HG03135 (cell line): Measurements from ENCODE around the gene NAP1L4.

Experiments used
- ATAC-seq: cut with Tn5 transposase; IDR thresholded peaks from one replicate; pipeline ENCODE4 v1.9.1; 2021; ENCODE audit warnings: mild to moderate bottlenecking, moderate library complexity; ENCODE audit not compliant: unreplicated experiment

NAP1L4 gene

DNA sequence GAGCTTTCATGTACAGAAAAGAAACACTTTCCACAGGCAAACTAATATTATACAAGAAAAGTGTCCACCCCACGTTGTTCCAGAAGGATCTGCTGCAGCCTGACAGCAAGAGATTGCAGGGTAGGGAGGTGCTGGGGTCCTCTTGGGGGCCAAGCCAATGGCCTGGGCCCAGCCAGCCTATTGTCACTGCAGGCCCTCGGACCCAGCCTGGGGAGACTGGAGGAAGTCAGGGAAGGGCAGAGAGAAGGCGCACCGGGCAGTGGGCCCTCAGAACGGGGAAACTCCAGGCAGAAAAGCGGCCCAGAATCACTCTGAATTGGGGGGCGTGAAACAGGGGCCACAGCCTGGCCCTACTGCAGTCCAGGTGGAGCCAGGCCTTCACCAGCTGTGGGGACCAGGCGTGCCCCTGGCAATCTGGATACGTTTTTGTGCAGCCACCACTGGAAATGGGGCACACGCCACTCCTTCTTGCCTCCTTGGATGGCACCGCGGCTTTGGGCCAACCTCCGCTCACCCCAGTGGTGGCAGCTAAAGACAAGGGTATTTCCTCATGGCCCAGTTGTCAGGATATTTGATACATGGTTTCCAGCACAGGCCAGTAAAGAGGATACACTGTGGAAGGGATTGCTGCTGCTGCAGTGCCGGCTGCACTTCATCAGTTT, 3.9 kb upstream of the NAP1L4 start:
- no peak for ATAC-seq

DNA sequence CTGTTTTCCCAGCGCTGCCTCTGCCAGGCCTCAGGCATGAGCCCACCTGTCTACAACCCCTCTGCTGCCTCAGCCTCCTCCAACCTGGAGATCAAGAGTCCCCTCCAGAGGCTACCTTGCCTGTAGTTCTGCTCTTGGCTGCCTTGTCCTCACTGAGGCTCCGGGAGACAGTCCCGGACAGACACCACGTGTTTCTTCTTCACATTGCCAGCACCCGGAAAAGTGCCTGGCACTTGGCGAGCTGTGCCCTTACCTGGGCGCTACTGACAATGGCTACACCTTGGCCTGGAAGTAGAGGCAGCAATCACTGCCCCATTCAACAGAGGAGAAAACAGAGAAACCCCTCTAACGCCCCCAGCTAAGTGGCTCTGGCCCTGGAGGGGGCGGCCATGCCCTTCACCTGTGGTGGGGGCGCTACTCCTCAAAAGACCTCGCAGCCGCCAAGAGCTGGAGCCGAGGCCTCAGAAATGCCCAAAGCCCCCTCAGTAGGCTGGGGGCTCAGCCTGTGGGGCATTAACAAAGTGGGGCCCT, 3.0 kb upstream of the NAP1L4 start:
- no peak for ATAC-seq

DNA sequence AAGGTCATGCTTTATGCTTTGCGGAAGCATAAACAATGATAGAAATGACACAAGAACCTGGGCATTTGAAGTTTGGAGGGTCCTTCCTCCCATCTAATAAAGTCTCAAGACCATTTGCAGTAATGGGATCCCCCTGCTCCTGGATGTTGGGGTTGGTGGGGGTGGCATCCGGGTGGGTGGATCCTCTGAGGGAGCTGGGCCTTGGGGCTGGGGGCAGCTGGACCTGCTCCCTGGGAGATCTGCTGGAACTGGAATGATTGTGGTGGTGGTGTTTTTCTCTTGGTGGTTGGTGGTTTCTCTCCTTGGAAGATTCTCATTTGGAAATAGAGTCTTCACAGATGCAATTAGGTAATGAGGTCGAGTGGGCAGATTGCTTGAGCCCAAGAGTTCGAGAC, 2.2 kb upstream of the NAP1L4 start:
- ATAC-seq: no peak

DNA sequence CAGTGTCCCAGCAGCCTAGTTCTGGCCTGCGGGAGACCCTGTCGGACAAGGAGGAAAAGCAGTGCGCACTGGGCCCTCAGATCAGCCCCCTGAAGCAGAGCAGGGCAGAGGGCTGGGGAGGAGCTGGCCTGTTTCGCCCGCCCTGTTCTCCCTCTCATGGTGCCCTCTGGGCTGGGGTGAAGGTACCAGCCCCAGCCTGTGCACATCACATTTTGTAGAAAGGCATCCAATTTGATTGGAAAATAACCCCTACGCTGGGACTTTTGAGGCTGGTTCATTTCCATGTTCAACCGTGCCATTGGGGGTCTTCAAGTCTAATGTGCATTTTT, 832 bp upstream of the NAP1L4 start:
- ATAC-seq: peak; percentile 4

DNA sequence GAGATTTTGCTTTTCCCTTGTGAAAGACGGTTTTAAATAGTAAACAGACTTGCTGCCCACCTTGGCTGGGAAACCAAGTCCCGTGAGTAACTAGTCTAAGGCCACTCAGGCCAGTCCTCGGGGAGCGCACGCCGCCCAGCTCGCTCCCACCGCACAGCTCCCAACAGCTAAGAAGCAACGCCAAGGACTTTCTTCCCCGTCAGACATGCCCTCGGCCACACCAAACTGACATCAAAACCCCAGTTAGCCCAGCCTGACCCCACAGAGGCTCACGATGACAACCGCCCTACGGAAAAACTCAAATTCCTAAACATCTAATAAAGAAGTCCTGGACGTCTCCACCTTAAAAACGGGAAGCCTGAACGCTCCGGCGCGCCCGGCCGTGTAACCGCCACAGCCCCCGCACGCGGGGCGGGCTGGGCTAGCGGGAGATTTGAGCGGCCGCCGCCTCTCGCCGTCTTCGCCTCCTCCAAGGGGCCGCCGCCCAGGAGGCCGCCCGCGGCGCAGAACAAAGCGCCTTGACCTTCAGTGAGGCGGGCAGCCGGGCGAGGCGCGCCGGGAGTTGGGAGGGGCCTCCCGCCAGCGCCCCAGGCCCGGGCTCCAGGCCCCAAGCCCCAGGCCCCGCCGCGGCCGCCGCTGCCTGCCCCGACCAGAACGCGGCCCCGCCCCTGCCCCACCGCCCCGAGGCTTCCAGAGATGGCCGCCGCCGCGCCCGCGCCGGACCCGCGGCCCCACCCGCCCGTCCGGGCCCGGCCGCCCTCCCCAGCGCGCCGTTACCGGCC, 486 bp downstream of the NAP1L4 start:
- ATAC-seq: peak; percentile 39

DNA sequence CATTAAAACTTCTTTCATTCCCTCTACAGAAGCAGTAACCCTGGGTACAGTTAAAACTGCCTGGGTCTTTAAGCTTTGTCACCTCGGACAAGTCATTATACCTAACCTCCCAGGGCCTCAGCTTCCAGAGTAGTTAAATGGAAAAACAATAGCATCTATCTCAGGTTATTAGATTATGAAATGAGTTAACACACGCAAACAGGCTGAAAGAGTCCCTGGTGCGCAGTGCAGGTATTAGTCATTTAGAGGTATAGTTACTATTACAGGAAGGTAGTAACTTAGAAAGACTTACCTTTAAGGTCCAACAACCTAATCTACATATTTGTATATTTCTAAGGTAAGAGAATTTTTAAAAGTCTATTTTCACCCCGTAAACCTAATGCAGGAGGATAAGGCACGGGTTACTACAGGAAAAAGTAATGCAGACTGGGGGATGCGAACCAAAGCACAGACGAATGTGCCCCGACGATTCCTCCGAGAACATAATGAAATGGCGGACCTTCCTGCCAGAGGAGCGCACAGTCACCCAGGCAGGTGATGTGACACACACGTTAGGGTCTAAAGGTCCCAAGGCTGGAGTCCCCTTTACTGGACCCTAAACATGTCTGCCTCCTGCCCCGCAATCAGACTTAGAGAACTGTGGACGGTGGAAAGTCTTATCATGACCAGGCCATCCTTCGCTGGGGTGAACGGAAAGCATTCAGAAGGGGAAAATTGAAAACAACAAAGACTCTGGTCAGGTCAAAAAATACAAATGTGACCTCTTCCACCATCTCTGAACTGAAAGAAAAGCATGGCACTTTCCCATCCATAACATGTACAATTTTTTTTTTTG, 1.3 kb downstream of the NAP1L4 start:
- no peak for ATAC-seq

DNA sequence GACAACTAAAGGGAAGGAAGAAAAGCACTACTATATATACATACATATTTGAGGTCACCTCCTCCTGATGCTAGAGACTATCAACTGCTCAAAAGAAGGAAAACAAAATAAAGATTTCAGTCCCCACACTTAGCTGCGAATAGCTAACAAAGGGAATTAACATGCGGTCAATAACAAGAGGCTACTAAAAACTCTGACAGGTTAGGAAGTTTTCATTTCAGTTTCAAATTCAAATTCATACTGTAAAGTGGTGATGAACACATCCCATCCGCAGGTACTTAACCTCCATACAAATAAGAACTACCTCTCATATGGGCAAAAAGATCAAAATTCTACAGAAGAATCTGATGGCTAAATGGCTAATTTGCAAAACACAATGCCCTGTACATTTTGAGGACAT, 2.6 kb downstream of the NAP1L4 start:
- no peak for ATAC-seq

DNA sequence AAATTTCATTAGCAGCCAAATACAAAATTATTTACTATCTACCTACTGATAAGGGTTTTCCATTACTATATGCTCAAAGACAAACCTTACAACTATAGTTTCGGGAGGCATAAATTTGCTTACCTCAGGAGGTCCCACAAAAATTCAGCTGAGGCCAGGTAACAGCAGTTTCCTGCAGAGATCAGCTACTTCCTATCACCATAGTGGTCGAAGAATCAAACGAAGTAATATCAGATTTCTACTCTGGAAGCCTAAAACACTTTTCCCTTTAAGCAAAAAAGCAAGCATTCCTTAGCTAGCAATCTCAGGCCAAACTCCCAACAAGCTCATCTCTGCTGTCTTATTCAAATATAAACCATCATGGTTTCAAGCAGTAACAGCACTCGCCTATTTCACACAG, 3.1 kb downstream of the NAP1L4 start:
- ATAC-seq: no peak

DNA sequence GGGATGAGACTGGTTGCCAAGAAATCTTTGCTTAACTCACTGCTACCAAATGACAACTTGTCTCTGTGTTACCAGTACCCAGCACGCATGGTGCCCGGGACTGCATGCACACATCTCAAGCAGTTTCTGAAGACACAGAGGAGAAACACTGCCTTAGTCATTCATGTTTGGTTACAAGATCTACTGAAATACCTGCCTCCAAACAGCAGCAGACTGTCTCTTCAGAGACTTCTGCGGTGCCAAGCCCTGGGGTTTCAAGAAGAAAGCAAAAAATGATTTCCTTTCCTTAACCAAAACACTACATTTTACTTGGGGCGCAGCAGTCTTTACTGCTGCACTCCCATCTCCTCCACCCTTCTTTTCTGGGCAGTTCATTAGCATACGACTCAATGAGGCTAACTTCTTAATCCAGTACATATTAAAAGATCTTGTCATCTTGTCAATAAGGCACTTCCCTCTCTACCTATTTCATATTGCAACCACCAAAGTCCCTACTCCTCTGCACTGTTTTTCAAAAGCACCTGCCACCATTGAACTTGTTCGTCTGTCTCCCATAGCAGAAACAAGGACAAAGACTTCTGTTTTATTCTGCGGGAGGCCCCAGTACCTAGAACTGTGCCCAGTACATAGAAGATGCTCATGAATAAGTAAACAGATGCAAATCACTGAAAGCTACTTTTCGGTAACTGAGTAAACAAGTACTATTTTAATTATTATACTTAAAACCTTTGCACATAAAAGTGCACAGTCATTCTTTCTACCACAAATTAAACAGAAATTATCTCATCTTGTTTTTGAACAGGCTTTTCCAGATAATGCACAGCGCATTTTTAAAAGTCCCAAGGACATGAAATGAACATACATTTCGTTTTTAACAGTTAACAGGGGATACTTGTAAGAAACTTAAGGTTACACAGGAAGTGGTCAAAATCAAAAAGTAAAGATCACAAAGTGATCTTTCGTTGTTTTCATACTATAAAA, 4.0 kb downstream of the NAP1L4 start:
- no peak for ATAC-seq

DNA sequence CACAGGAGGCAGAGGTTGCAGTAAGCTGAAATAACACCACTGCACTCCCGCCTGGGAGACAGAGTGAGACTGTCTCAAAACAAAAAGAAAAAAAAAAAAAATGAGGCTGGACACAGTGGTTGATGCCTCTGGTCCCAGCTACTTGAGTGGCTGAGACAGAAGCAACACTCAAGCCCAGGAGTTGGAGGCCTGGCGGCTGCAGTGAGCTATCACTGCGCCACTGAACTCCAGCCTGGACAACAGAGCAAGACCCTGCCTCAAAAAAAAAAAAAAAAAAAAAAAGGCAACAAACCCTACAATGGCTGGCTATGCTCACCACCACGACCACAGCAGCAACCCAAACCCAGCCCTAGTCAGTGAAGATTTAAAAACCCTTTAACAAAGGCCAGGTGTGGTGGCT, 8.2 kb downstream of the NAP1L4 start:
- no peak for ATAC-seq

DNA sequence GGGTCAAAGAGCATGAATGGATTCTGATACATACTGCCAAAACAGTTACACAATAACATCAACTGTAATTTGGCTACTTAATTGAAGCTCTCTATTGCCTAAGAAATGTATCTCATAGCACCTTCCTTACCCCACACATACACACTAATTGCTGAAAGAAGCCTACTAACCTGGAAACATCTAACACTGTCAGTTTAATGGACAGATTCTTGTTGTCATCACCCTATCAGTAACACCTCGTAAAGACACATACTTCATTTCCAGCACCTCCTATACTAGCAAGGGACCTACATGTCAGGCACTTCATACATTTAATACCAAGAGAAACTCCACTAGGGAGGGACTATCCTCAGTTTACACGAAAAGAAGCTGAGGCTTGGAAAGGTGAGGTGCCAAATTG, 9.9 kb downstream of the NAP1L4 start:
- no peak for ATAC-seq

DNA sequence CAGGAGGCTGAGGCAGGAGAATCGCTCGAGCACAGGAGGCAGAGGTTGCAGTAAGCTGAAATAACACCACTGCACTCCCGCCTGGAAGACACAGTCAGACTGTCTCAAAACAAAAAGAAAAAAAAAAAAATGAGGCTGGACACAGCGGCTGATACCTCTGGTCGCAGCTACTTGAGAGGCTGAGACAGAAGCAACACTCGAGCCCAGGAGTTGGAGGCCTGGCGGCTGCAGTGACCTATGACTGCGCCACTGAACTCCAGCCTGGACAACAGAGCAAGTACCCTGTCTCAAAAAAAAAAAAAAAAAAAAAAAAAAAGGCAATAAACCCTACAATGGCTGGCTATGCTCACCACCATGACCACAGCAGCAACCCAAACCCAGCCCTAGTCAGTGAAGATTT, 11.0 kb downstream of the NAP1L4 start:
- ATAC-seq: no peak

DNA sequence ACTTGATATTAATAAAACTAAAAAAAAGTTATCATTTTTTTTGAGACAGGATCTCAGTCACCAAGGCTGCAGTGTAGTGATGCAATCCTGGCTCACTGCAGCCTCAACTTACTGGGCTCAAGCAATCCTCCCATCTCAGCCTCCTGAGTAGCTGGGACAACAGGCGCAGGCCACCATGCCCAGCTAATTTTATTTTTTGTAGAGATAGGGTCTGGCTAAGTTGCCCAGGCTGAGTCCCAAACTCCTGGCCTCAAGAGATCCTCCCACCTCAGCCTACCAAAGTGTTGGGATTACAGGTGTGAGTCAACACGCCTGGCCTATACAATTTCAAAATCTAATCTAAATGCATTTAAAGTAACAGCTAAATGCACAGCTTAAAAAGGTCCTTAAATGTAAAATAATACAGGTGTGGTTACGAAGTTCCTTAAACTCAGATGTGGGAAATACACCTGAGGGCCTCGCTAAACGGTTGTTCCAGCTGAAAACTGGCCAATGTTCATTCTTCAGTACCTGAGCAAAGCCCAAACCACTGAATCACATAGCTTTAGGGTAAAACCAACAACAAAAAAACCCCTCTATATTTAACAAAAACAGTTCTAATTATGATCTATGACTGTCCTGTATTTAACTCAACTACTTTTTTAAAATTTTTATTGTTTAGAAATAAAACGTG, 11.8 kb downstream of the NAP1L4 start:
- ATAC-seq: no peak

DNA sequence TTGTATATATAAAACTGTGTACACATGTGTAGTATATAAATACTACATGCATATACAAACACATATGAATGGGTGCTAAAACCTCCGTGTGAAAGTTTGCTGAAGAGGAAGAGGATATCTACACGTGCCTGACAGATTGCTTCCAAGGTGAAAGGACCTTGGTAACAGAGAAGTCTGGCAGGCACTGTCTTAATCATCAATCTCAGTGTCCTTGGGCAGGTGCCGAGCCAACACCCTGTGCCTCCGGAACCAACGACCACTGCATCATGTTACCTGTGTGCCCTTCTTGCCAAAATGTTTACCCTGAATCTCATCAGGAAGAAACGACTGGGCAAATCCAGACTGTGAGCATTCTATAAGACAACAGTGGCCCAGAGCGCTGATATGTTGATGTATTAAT, 15.0 kb downstream of the NAP1L4 start:
- no peak for ATAC-seq

DNA sequence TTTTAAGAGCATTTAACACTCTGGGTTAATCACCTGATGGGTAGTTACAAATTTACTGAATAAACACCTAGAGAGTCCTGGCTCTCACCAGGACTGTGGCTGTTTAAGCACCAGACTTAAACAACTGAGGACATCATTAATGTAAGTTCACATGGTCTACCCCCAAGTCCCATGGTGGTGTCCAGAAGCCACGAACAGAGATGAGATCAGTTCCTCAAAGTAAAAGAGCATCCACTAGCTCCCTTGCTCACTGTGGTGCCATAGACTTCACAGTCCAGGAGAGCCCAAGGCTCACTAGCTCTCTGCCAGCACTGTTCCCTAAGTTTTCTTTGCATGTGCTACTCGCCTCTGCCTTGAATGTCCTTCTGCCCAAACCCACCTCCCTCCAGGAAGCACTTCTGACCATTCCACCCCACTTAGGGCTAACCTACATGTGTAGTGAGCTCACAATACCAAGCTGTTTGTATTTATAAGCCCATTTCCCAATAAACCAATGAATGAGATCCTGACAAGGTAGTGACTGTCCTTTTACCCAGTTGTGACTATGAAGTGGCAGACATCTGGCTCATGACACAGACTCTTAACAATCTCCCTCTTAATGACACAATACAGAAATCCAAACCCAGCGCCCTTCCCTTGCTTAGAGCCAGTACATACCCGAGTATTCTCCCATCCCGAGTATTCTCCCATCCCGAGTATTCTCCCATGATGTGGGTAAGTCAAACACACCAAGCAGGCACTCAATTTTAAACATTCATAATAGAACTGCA, 15.7 kb downstream of the NAP1L4 start:
- no peak for ATAC-seq

DNA sequence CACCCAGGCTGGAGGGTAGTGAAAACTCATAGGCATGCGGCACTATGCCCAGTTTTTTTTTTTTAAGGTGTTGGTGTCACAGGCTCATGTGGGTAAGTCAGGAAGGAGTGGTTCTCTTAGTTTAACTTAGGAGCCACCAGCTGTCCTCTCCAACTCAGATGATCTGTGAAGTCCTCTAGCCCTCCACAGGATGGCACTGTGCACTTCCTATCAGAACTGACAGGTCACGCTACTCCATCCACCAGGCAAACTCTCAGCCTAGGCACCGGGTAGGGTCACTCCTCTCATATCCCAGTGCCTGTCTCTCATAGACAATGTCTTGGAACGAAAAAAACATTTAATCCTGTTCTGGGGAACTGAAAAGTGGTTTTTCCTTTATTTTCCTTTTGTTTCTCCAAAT, 16.5 kb downstream of the NAP1L4 start:
- ATAC-seq: no peak

DNA sequence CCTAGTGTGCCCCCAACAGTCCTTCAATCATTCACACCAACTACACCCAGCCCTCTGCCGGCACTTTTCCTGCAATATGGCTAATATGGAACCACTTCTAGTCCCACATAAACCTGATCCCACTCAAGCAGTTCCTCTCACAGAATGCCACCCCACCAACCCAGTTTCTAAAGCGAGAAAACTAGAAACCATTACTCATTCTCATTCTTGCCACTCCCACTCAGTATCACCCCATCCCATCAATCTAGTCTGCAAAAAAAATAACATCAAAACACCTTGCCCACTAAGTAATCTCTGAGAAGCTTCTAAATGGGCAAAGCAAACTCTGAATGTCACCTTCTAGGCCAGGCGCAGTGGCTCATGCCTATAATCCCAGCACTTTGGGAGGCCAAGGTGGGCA, 17.9 kb downstream of the NAP1L4 start:
- no peak for ATAC-seq

DNA sequence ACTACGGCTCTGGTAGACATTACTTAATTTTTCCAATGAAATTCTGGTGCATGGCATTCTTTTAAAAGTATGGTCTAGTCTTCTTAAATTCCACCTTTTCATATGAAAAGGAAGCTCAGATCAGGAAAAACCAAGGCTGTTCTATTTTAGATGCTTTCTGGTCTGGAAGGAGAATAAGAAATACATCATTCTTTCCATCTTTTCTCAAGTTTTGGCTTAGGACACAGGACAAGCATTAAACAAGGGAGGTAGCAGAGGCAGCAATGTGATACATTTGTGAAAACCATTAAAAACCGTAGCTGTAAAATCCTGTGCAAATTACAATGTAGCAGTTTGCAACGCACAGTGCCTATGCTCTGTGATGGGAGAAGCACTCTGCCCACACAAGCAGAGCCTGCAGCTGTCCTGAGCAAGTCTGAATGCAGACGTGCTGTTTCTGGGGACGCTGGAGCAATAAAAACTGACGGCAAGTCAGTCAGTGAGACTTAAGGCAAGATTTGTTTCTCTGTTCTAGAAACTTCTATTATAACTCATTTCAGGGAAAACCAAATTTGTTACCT, 23.7 kb downstream of the NAP1L4 start:
- ATAC-seq: no peak

DNA sequence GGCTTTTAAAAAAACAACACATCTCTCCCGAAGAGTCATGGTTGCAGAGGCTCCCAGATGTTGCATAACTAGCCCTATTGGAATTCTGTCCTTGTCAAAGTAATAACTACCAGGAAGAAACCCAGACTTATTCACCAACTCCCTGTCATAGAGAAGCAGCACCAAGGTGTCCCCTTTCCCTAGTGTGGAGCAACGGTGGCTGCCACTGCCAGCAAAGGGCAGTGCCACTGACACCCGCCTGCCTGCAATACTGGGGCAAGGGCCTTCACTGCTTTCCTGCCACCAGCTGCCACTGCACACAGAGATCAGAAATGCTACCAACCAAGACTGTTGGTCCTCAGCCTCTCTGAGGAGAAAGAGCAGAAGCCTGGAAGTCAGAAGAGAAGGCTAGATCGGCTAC, 27.3 kb downstream of the NAP1L4 start:
- no peak for ATAC-seq
